ENCODE measurements around the gene SHKBP1. TPM values are rescaled to one million over a fixed set of nuclear protein-coding genes. Genes with fewer than 3 reads are reported as not detected.

Gene SHKBP1
- polyA plus RNA-seq, 3 donors: 234 to 324 (median 284) TPM

DNA sequence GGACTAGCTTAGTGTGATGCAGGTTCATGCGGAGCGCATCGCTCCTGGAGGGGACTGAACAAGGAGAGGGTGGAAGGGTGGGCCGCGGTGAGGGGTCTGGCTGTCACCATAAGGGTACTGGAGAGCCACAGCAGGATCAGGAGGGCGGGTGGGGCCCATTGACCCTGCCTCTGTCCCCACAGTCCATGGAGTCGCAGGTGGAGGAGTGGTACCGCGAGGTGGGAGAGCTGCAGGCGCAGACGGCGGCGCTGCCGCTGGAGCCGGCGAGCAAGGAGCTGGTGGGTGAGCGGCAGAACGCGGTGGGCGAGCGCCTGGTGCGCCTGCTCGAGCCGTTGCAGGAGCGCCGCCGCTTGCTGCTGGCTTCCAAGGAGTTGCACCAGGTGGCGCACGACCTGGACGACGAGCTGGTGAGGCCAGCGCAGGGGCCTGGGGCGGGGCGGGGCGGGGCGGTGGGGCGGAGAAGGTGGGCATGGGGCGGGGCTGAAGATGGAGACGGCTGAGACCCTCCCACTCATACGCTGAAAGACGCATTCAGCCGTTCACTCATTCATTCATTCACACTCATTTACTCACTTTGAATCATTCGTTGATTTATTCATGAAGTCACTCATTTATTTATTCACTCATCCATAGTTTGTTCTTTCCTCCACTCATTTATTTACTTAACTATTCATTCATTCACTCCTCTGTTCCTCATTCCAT is 27.5 kb upstream of the SHKBP1 start:
- H3K27me3 Mint-ChIP-seq (ENCODE audit: low read depth in 3 of 3): peaks cover 50 to 71% (median 60%) of the 10 kb centered on the region in 3 donors

DNA sequence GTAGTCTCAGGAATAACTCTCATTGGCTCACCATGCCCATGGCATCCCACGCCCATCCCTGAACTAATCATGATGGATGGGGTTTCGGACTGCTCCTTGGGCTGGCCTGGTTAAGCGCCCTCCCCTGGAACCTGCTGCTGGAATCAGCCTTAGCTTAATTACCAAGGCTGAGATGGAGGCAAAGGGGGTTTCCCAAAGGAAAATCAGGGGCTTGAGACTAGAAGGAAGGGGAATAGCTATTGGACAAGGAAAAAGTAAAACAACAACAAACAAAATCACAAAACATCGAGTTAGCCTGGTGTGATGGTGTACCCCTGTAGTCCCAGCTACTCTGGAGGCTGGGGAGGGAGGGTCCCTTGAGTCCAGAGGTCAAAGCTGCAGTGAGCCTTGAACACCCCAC is 25.7 kb upstream of the SHKBP1 start:
- H3K27me3 Mint-ChIP-seq (ENCODE audit: low read depth in 3 of 3): peaks cover 63 to 89% (median 74%) of the 10 kb centered on the region in 3 donors
- peaks cover 6 to 24% (median 14%) of the 10 kb centered on the region in 7 donors for H3K9me3 Mint-ChIP-seq
- peak overlapping the region in 1 of 2 donors; percentile 59 for H3K4me3 Mint-ChIP-seq
- no peaks in the 10 kb centered on the region for H4K20me1 ChIP-seq (ENCODE audit: insufficient read depth, low read length)
- TF ChIP-seq, protein P1, sequence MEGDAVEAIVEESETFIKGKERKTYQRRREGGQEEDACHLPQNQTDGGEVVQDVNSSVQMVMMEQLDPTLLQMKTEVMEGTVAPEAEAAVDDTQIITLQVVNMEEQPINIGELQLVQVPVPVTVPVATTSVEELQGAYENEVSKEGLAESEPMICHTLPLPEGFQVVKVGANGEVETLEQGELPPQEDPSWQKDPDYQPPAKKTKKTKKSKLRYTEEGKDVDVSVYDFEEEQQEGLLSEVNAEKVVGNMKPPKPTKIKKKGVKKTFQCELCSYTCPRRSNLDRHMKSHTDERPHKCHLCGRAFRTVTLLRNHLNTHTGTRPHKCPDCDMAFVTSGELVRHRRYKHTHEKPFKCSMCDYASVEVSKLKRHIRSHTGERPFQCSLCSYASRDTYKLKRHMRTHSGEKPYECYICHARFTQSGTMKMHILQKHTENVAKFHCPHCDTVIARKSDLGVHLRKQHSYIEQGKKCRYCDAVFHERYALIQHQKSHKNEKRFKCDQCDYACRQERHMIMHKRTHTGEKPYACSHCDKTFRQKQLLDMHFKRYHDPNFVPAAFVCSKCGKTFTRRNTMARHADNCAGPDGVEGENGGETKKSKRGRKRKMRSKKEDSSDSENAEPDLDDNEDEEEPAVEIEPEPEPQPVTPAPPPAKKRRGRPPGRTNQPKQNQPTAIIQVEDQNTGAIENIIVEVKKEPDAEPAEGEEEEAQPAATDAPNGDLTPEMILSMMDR (IDR thresholded peaks at IDR 0.05): no peak
- H3K27me3 ChIP-seq (ENCODE audit: control insufficient read depth in 2 of 2, insufficient read depth in 2 of 2, low read length in 2 of 2): peaks cover 22 to 58% of the 10 kb centered on the region in 2 donors
- no peaks in the 10 kb centered on the region for H3K36me3 ChIP-seq (replicated peaks in 1 of 2; ENCODE audit: control insufficient read depth in 1 of 2, insufficient read depth in 2 of 2, low read length in 2 of 2)
- no peak overlapping the region for H3K27ac Mint-ChIP-seq
- peaks cover 0 to 1% of the 10 kb centered on the region in 2 donors for H3K36me3 Mint-ChIP-seq
- WGBS (ENCODE audit: insufficient coverage): no CpG with 5 or more reads among the region's 4 CpGs
- H3K79me2 ChIP-seq (ENCODE audit: insufficient read depth, low read length): no peaks in the 10 kb centered on the region
- no peak overlapping the region for H3K9ac ChIP-seq (ENCODE audit: insufficient read depth, low read length, poor library complexity, severe bottlenecking)
- no peak overlapping the region for H3K4me3 ChIP-seq (replicated peaks in 1 of 3; ENCODE audit: low read depth in 2 of 3, low read length in 3 of 3)
- no peak overlapping the region for H2AFZ ChIP-seq (ENCODE audit: insufficient read depth, low read depth, low read length, poor library complexity, severe bottlenecking)
- H3K4me2 ChIP-seq (replicated peaks; ENCODE audit: extremely low read depth, low read length, poor library complexity, severe bottlenecking): no peak overlapping the region
- intact Hi-C loops (cut with micrococcal nuclease): no loop called here
- no peak for DNase-seq
- no peak overlapping the region for H3K27ac ChIP-seq (ENCODE audit: low read depth in 1 of 2, low read length in 2 of 2)
- H3K4me1 ChIP-seq (ENCODE audit: control insufficient read depth in 1 of 2, insufficient read depth in 2 of 2, low read length in 2 of 2): no peaks in the 10 kb centered on the region
- H3K4me1 Mint-ChIP-seq: peaks cover 6% of the 10 kb centered on the region
- H3K9me3 ChIP-seq (replicated peaks in 1 of 2; ENCODE audit: control insufficient read depth in 1 of 2, insufficient read depth in 1 of 2, low read length in 2 of 2): peaks cover 7 to 8% of the 10 kb centered on the region in 2 donors

More for the DNA sequence above, 27.5 kb upstream of the SHKBP1 start:
- peaks cover 9 to 13% of the 10 kb centered on the region in 2 donors for H3K9me3 ChIP-seq (replicated peaks in 1 of 2; ENCODE audit: control insufficient read depth in 1 of 2, insufficient read depth in 1 of 2, low read length in 2 of 2)
- H3K9ac ChIP-seq (ENCODE audit: insufficient read depth, low read length, poor library complexity, severe bottlenecking): no peak overlapping the region
- H2AFZ ChIP-seq (ENCODE audit: insufficient read depth, low read depth, low read length, poor library complexity, severe bottlenecking): no peak overlapping the region
- Mint-ChIP-seq H3K9me3 (peaks cover 6 to 23% (median 17%) of the 10 kb centered on the region in 7 donors), H3K36me3 (peaks cover 0 to 1% of the 10 kb centered on the region in 2 donors), H3K4me3 (peak overlapping the region; percentile 41 to 85), H3K4me1 (peaks cover 6% of the 10 kb centered on the region), H3K27ac (peak overlapping the region in 1 of 7 donors; percentile 39)
- H3K4me3 ChIP-seq (replicated peaks in 1 of 3; ENCODE audit: low read depth in 2 of 3, low read length in 3 of 3): no peak overlapping the region
- no peak overlapping the region for H3K27ac ChIP-seq (ENCODE audit: low read depth in 1 of 2, low read length in 2 of 2)
- WGBS (ENCODE audit: insufficient coverage): 7% methylated on average over 32 of the region's 43 CpGs
- H3K79me2 ChIP-seq (ENCODE audit: insufficient read depth, low read length): no peaks in the 10 kb centered on the region
- no peaks in the 10 kb centered on the region for H4K20me1 ChIP-seq (ENCODE audit: insufficient read depth, low read length)
- DNase-seq: peak; percentile 27 to 50 (median 46)
- intact Hi-C loops (cut with micrococcal nuclease): no loop called here
- H3K4me2 ChIP-seq (replicated peaks; ENCODE audit: extremely low read depth, low read length, poor library complexity, severe bottlenecking): no peak overlapping the region
- H3K27me3 ChIP-seq (ENCODE audit: control insufficient read depth in 2 of 2, insufficient read depth in 2 of 2, low read length in 2 of 2): peaks cover 17 to 44% of the 10 kb centered on the region in 2 donors
- no peaks in the 10 kb centered on the region for H3K36me3 ChIP-seq (replicated peaks in 1 of 2; ENCODE audit: control insufficient read depth in 1 of 2, insufficient read depth in 2 of 2, low read length in 2 of 2)
- TF ChIP-seq, protein P1 (IDR thresholded peaks at IDR 0.05): peak; percentile 62
- no peaks in the 10 kb centered on the region for H3K4me1 ChIP-seq (ENCODE audit: control insufficient read depth in 1 of 2, insufficient read depth in 2 of 2, low read length in 2 of 2)
